Stimulated activated CD4-positive, alpha-beta T cell treated with anti-CD3 and anti-CD28 coated beads, Interleukin-15, amount 100 ng/mL, for 48 hours (primary cell): Measurements from ENCODE around the gene ERC1.
"Not testable (repeated sequence)": the region's sequence is repeated elsewhere in the genome, so short reads cannot be mapped to it uniquely, and the experiment has no call there.

Experiments used
- DNase-seq, 2 donors: peaks; one replicate each; pipeline ENCODE4 v3.0.0-alpha.2; 2020; ENCODE audit warnings: low read depth in 2 of 2

The ERC1 gene

DNA sequence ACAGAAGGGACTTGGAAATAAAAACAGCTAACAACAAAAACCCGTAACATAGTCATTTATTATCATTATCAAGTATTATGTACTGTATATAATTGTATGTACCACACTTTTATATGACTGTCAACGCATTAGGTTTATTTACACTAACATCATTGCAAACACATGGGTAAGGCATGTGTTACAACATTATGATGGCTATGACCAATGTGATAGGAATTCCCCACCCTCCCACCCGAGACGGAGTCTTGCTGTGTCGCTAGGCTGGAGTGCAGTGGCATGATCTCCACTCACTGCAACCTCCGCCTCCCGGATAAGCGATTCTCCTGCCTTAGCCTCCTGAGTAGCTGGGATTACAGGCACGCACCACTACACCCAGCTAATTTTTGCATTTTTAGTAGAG, 82.6 kb downstream of the ERC1 start:
- no peak for DNase-seq

DNA sequence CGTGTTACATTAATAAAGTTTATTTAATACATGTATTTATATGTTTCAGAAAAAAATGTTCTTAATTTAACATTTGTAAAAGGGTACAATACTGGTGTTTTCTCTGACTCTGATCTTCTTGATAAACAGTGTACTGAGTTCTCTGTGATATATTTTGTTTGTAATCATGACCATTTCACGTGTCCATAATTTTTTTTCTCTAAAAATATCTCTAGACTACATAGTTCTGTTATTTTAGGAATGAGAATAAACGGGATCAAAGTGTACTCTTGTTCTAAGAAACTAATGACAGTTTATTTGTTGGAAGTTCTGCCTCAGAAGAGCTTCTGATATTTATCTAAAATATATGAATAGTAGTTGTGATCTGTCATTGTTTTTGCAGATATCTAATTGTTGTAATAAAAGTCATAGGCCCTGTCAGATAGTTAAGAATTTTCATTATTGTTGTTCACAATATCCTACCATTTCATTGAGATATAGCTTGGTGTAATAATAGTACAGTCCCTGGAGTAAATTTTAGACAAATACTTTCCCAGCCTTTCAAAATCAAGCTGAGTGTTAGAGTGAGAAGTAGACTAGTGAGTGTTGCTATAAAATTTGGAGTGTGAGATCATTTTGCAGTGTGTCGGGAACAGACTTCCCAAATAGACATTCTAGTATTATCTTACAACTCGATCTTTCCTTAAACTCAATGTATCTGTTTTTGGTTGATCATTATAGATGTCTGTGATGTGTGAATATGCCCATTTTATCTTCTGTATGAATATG, 86.2 kb downstream of the ERC1 start:
- no peak for DNase-seq

DNA sequence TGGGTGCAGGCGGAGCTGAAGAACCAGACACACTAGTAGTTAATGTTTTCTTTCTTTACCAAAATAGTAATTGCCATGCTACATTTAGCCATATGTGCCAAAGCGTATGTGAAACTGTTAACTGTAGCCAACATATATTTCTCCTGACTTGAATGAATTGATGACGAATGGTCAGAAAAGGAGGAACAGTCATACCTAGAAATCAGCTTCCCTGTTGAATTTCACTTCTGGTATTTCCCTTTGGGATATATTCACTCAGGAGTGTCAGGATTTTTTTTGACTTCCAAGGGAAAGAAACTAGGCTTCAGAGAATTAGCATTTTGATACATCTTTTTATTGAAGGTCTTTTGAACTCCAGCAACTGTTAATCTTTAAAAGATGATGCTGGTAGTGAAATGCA, 87.0 kb downstream of the ERC1 start:
- no peak for DNase-seq

DNA sequence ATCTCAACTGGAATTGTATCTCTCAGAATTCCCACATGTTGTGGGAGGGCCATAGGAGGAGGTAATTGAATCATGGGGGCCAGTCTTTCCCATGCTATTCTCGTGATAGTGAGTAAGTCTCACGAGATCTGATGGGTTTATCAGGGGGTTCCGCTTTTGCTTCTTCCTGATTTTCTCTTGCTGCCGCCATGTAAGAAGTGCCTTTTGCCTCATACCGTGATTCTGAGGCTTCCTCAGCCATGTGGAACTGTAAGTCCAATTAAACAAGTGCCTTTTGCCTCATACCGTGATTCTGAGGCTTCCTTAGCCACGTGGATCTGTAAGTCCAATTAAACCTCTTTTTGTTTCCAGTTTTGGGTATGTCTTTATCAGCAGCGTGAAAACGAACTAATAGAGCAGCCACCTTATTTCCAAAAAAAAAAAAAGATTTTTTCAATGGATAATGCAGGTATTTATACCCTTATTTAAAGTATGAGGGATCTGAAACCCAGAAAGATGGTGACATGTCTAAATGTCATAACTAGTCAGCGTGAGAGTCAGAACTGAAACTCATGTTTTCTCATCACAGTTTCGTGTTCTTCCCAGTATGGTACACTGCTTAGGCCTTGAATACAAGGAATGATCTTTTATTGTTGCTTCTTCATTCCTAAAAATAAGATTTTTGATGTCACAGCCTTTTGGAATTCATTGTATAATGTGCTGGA, 89.6 kb downstream of the ERC1 start:
- no peak for DNase-seq

DNA sequence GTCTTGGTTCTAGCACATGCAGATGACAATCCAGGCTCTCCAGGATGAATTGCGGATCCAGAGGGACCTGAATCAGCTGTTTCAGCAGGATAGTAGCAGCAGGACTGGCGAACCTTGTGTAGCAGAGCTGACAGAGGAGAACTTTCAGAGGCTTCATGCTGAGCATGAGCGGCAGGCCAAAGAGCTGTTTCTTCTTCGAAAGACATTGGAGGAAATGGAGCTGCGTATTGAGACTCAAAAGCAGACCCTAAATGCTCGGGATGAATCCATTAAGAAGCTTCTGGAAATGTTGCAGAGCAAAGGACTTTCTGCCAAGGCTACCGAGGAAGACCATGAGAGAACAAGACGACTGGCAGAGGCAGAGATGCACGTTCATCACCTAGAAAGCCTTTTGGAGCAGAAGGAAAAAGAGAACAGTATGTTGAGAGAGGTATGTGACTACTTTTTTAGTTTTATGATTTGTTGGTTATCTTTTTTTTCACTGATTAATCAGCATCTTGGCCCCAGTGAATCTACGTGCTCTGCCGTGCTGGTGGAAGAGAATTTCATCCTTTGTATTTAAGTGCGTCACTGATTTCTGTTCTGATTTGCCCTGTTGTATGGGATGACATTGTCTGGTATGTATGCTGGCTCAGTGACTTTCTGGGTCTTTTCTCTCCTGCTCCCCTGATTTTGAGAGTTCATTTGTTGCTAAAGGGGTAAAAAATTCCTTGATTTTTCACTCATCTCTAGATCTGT, 92.3 kb downstream of the ERC1 start:
- DNase-seq = no peak

DNA sequence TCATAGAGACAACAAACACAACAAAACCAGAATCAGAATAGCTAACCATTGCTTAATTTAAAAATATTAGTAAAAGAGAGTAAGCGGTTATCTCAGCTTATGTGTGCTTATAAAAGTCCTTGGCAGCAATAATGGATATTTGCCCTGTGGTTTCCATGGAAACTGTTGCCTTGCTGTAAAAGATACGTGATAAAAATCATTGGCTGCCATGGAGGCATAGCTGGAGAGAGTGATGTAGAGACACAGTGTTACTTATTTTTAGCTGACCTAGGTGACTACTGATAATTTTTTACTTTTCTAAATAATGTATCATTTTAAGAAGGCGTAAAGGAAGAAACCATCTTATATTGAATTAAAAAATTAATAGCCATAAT, 92.9 kb downstream of the ERC1 start:
- DNase-seq = no peak

DNA sequence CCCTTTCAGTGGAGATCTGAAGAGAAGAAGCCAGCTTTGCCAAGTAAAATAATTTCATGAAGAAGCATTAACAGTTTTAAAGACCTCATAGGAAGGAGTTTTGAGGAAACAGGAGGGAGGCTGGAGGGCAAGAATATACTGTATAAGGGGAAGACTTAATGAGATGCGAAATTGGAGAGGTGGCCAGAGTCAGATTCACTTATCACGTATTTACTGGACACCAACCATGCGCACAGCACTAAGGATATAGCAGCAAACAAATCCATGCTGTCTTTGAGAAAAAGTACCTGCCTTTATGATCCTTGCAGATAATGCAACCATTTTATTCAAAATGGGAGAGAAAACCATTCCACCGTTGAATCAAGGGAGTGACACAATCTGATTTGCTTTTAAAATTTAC, 100.3 kb downstream of the ERC1 start:
- DNase-seq = no peak

DNA sequence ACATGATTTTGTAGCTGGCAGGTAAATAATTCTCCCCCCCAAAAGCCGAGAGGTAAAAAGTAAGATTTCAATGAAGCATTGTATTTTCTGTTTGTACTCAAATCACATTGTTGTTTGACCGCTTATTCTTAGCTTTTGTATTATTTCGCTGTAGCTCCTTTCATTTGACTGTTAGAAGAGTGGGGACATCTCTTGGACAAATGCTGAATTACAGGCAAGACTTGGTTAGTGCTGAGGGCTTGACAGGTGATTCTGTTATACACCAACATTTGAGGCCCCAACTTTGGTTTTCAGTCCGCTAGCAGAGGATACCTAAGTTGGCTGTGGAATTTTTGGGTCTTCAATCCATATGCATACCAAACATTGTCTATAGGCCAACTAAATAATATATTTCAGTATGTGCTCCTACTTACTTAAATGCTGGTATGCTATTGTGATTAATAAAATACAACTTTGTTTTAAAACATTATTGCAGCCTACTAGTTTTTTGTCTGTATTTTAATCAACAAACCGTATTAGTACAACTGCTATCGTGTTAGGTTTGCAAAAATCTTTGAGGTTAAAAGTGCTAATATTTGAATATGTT, 102.2 kb downstream of the ERC1 start:
- peak in 1 of 2 donors; percentile 18 for DNase-seq

DNA sequence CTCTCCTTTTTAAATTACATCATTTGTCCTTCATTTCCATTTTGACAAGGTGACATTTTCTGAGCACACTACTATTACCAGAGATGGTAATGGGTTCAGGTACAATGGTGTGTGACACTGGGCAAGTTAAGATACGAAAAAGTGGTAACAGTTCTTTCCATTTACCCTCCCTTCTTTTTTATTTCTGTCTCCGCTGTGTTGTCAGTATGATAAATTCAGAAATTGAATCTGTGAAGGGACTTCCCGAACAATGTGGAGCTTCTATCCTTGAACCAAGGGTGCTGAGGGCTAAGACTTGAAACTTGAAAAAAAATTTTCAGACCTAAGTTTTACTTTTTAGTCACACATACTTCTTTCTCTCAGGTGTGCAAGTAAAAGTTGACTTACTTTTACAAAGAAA, 103.7 kb downstream of the ERC1 start:
- DNase-seq = no peak

DNA sequence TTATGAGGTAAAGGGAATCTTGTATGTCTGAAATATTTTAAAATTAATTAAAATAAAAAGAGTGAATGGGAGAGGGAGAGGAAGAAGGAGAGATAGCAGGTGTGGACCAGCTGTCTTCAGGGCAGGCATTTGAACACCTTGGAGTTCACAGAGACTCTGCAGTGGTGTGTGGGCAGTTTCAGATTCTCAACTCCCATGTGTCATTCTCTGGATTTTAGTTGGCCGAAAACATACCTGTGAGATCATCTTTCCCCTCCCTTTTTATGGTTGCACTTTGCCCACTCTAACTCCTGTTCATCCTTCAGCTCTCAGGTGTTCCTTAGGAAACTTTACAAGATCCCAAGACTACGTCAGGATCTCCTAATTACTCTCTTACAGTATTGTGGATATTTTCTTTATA, 108.1 kb downstream of the ERC1 start:
- peak in 1 of 2 donors; percentile 33 for DNase-seq

DNA sequence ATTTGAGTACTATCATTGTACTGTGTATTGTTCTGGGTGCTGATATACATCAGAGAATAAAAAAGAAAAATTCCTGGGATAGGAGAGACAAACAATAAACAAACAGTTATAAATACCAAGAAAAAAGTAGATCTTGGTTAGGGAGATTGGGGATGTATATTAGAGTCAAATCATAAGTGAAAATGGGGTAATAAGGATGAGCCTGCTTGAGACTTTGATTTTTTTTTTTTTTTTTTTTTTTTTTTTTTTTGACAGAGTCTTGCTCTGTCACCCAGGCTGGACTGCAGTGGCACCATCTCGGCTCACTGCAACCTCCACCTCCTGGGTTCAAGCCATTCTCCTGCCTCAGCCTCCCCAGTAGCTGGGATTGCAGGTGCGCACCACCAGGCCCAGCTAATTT, 108.6 kb downstream of the ERC1 start:
- DNase-seq = not testable (repeated sequence)

DNA sequence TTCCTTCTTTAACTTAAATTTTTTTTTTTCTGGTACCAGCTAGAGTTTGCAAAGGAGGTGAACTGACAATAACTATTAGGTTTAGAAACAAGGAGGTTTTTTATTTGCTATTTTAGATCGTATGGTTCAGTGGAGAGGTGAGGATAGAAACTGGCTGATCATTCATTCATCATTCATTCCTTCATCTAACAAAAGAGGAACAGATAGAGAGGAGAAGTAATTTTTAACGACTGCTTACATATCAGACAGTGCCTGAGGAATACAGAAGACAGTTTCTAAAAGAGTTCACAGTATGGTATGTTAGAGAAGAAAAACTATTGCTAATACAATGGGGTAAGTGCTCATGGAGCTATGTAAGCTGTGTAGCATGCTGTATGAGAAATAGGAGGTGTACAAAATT, 111.1 kb downstream of the ERC1 start:
- no peak for DNase-seq

DNA sequence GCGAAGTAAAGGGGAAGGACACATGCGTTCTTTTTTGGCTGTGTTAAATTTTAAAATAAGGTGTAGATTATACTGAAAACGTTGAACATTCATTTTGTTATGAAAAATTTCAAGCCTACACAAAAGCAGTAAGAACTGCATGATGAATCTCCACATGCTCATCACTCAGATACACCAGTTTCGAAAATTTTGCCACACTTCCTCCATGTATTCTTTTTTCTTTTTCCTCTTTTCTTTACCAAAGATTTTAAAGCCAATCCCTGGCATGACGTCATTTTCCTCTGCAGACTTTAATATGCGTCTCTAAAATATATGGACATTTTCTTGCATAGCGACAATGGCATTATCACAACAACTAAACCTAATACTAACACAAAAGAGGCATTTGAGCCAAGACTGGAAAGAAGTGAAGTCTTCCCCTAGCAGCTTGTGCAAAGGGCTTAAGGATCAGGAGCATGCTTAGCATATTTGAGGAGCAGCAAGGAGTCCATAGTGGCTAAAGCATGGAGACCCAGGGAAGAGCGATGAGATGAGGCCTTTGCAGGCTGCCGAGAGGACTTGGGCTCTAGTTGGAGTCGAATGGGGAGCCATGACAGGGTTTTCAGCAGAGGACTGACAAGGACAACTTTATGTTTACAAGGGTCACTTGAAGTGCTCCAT, 111.9 kb downstream of the ERC1 start:
- no peak for DNase-seq

DNA sequence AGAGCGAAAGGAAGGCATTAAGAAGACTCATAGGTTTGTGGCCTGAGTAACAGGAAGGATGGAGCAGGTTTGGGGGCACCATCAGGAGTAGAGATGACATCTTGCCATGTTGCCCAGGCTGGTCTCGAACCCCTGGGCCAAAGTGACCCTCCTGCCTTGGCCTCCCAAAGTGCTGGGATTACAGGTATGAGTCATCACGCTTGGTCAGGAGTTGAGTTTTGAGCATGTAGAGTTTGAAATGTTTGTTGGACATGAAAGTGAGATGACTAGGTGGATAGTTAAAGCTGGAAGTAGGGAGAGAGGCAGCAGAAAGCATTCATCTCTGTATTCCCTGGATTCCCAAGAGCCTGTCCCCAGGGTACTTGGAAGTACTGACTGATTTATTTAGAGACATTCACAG, 112.6 kb downstream of the ERC1 start:
- DNase-seq = no peak

DNA sequence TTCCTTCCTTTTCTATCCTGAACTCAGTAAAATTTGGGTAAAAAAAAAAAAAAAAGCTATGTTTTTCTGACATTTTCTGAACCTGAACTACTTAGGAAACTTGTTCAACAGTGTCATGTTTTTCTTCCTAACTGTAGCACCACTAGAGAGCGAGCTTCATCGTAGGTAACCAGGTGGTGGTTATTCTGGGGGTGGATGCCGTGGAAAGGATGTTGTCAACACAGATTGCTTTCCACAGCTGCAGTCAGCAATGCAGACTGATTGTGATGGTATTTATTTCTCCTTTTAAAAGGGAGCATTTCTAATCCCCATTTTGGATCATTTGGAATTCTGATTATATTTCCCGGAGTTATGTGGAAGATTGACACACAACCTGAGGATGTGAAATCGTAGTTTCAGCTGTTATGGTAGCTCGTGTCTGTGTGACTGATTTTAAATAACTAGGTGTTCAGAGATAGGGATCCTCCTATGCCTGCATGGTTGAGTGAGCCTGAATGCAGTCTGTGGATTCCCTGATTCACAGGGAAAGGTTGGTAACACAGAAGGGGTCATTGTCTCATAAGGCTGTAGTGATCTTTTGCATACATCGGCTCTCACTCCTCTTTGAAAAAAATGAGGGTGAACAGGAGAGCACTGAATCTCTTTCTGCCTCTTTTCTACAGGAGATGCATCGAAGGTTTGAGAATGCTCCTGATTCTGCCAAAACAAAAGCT, 113.2 kb downstream of the ERC1 start:
- DNase-seq = no peak

DNA sequence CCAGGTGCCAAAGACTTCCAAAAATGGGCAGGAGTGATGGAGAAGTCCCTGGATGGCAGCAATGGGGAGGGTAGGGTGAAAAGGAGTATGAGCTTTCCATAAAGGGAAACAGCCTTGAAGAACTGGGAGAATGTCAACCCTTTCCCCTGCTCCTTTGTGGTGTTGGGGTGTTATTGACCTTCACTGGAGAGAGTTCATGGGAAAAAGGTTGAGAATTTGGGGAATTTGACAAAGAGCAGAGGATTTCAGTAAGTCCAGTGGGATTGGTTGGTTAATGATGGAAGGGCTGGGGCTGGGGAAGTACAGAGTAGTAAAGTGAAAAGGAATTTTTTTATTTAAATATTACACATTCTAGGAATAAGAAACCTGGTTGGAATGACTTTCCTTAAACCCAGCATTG, 116.6 kb downstream of the ERC1 start:
- no peak for DNase-seq

DNA sequence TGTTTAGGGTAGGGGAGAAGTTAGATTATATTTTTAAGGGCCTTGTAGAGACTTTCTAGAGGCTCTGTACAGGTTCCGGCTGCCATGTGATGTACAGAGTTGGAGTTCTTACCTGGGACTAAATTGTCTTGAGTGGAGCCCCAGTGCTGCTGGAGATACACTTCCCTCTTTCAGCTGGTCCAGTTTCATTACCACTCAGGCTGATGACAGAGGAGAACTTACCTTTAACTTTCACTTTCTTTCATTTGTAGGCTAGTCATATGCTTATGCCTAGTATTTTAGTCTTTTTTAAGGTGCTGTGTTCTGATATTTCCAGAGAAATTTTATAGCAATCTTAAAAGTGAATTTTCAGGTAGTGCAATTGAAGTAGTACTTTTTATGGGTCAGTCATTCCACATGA, 117.3 kb downstream of the ERC1 start:
- no peak for DNase-seq

DNA sequence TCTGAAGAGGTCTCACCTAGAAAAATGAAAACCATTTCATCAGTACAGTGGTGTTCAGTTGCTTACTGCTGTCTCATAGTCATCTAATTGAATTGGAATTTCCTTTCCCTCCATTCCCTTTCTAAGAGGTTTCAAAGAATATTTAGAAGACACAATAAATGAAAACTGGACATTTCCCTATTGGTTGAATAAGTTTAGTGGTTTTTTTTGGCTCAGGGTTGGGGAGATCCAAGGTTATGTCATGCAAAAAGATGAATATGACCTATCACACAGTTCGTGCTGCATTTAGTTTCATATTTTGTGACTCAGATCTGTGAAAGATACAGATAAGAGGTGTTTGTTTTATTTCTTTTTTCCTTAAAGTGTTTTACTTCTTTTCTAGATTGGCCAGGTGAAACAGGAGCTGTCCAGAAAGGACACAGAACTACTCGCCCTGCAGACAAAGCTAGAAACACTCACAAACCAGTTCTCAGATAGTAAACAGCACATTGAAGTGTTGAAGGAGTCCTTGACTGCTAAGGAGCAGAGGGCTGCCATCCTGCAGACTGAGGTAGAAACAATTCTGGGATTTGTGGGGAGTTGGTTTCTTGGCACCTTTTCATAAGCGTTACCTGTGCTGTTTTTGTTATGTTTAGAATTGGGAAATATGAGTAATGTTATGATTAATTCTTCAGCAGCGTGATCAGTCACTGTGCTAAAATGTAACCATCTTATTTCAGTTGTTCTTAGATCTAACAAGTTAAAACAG, 124.6 kb downstream of the ERC1 start:
- no peak for DNase-seq

DNA sequence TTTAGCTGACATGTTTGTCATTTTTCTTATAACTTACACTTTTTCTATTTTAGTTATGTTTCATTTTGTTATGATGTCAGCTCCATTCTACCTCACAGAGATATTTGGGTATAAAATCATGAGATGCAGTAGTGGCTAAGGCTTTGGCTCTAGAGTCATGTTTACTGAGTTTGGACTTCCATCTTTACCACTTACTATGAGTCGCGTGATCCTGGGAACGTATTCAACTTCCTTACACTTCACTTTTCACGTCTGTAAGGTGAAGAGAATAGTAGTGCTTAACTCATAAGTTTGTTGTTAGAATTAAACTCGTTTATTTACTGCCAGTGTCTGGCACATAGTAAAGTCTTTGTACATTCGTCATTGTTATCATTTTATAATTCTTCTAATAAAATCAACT, 126.3 kb downstream of the ERC1 start:
- DNase-seq = no peak

DNA sequence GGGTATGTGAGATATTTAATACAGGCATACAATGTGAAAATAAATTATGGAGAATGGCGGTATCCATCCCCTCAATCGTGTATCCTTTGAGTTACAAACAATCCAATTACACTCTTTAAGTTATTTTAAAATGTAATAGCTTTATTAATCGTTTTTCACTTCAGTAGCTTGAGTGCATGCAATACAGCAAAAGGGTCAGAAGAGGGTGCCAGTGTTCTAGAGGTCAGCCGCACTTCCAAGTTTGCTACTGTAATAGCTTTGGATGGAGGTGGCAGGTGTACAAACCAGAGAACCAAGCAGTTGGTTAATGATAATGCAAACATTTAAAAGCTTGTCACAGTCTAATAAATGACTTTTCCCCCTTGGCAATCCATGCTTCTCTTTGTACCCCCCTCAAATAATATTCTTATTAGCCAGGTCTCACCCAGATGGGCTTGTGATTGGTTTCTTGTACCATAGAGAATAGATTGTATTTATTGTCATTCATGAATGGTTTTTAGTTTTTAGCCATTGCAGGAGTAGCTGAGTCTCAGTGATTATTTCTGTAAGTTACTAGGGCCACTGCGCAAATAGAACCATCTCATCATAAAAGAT, 127.0 kb downstream of the ERC1 start:
- peak; percentile 39 to 49 for DNase-seq
